ENCODE results near the gene RAMAC. TPM values are rescaled to one million over a fixed set of nuclear protein-coding genes. Genes with fewer than 3 reads are reported as not detected.
A peak's percentile ranks its signal among the peaks of the same experiment; 100 is the strongest.
"Not testable (repeated sequence)": the region's sequence is repeated elsewhere in the genome, so short reads cannot be mapped to it uniquely, and the experiment has no call there.

RAMAC gene
- total RNA-seq, 1 experiment from 2014 or later, result 43.3 TPM

DNA sequence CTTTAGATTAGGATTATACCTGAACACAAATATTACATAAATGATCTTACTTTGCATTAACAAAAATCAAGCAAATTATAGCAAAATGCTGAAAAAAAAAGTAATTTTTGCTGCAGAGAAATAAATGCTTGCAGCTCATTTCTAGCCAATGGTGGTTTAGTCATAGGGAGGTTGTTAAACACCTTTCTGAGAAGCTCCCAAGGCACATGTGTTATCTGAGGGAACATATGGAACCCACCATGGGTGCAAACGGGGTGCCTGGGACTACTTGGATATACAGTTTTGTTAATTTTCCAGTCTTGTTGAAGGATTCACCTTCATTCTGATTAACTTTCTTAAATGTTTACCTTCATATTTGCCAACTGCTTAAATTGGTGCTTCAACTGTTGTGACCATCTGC lies 8.9 kb upstream of the RAMAC start:
- no peaks in the 10 kb centered on the region for H3K27me3 ChIP-seq (replicated peaks)
- no peaks in the 10 kb centered on the region for H3K36me3 ChIP-seq
- no peaks in the 10 kb centered on the region for H3K4me1 ChIP-seq (replicated peaks)
- DNase-seq (ENCODE audit: low read depth in 1 of 2, low spot score in 2 of 2), result no peak
- H3K27ac ChIP-seq, result no peak overlapping the region
- H3K9me3 ChIP-seq (replicated peaks), result no peaks in the 10 kb centered on the region
- H3K4me3 ChIP-seq, result no peak overlapping the region

DNA sequence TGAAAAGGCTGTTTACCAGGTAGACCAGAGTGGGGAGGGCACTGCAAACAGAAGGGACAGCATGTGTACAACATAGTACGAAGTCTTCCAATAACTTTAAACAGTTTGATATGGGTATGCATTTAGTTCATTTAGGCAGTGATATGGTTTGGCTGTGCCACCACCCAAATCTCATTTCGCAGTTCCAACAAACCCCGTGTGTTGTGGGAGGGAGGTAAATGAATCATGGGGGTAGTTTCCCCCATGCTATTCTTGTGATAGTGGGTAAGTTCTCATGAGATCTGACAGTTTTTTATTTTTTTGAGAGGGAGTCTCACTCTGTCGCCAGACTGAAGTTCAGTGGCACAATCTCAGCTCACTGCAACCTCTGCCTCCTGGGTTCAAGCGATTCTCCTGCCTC lies 7.6 kb upstream of the RAMAC start:
- H3K27me3 ChIP-seq (replicated peaks), result no peaks in the 10 kb centered on the region
- H3K36me3 ChIP-seq, result no peaks in the 10 kb centered on the region
- H3K9me3 ChIP-seq (replicated peaks), result no peaks in the 10 kb centered on the region
- H3K27ac ChIP-seq, result no peak overlapping the region
- no peaks in the 10 kb centered on the region for H3K4me1 ChIP-seq (replicated peaks)
- DNase-seq (ENCODE audit: low read depth in 1 of 2, low spot score in 2 of 2), result no peak
- H3K4me3 ChIP-seq, result no peak overlapping the region

DNA sequence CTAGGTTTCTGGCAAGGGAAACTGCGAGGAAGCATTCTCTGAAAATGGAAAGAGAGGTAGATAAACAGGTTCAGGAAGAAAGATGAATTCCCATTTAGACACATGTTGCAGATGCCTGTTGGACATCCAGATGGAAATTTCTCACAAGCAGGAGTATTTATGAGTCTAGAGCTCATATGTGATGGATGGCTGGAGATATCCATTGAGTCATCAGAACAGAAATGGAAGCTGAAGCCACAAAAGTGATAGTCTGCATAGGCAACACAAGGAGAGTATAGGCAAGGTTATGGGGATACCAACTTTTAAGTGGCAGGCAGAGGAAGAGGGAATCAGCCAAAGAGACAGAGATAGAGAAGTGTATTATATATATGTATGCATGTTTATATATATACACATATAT lies 6.3 kb upstream of the RAMAC start:
- no peak for DNase-seq (ENCODE audit: low read depth in 1 of 2, low spot score in 2 of 2)
- H3K4me1 ChIP-seq (replicated peaks), result no peaks in the 10 kb centered on the region
- no peaks in the 10 kb centered on the region for H3K27me3 ChIP-seq (replicated peaks)
- H3K36me3 ChIP-seq, result no peaks in the 10 kb centered on the region
- H3K4me3 ChIP-seq, result no peak overlapping the region
- H3K27ac ChIP-seq, result no peak overlapping the region
- no peaks in the 10 kb centered on the region for H3K9me3 ChIP-seq (replicated peaks)

DNA sequence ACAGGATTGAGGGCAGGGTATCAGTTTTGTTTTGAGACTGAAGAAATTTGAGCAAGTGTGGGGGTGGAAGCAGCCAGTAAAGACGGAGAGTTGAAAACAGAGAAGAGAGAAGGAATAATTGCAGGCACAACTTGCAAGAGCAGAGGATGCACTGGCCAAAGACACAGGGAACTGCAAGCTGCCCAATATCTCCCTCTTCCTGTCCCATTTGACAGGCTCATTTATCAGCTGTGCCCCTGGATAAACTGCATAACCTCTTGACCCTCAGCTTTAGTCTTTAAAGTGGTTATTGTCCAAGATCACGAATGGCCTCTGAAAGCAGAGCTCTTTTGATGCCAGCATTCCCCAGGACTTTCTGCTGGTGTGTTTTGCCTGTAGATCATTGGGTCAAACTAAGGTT lies 5.0 kb upstream of the RAMAC start:
- peaks cover 7% of the 10 kb centered on the region for H3K4me1 ChIP-seq (replicated peaks)
- no peak overlapping the region for H3K27ac ChIP-seq
- H3K4me3 ChIP-seq, result no peak overlapping the region
- H3K9me3 ChIP-seq (replicated peaks), result no peaks in the 10 kb centered on the region
- no peak for DNase-seq (ENCODE audit: low read depth in 1 of 2, low spot score in 2 of 2)
- H3K27me3 ChIP-seq (replicated peaks), result no peaks in the 10 kb centered on the region
- no peaks in the 10 kb centered on the region for H3K36me3 ChIP-seq

DNA sequence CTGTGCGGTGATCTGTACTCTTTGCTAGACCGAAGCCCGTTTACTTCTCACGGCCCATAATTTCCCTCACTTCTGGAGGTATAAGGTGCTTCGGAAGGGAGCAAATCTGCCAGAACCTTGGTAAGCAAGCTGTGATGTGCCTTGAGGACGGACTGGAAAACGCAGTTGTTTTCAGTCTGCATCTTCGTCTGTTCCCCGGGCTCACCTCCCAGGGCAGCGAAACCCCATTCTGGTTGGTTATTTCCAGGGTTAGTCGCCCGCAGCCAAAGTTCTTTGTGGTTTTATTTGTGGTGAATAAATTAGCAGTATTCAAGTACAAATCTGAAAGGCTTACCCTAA lies 401 bp downstream of the RAMAC start:
- Histone ChIP-seq H3K36me3 (peaks cover 32% of the 10 kb centered on the region), H3K4me1 (replicated peaks) (peaks cover 12% of the 10 kb centered on the region), H3K27me3 (replicated peaks) (no peaks in the 10 kb centered on the region), H3K4me3 (peak overlapping the region; percentile 64), H3K27ac (peak overlapping the region; percentile 31), H3K9me3 (replicated peaks) (no peaks in the 10 kb centered on the region)
- no peak for DNase-seq (ENCODE audit: low read depth in 1 of 2, low spot score in 2 of 2)

DNA sequence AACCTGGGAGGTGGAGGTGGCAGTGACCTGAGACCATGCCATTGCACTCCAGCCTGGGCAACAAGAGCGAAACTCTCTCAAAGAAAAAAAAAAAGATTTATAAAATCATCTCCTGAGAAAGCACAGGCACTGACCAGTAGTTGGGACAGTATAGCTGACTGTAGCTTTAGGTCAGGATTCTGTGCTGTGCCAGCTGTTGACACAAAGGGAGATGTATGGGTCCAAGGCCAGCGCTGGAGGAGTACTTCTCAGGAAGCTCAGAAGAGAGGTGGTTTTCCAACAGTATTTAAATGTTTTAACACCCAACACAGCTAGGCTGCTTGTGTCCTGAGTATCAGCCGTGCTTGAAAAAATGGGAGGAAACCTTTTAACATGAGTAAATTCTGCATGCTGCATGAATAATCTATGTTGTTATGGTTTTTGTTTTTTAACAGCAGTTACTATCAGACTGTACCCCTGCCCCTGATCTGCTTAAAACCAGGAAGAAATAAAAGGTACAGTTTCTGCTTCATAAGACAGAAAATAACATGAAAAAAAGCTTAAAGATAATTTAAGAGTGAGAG lies 6.5 kb downstream of the RAMAC start:
- no peak for DNase-seq (ENCODE audit: low read depth in 1 of 2, low spot score in 2 of 2)
- Histone ChIP-seq H3K36me3 (peaks cover 29% of the 10 kb centered on the region), H3K9me3 (replicated peaks) (no peaks in the 10 kb centered on the region), H3K27me3 (replicated peaks) (no peaks in the 10 kb centered on the region), H3K4me1 (replicated peaks) (peaks cover 16% of the 10 kb centered on the region), H3K4me3 (no peak overlapping the region), H3K27ac (peak overlapping the region; percentile 31)

DNA sequence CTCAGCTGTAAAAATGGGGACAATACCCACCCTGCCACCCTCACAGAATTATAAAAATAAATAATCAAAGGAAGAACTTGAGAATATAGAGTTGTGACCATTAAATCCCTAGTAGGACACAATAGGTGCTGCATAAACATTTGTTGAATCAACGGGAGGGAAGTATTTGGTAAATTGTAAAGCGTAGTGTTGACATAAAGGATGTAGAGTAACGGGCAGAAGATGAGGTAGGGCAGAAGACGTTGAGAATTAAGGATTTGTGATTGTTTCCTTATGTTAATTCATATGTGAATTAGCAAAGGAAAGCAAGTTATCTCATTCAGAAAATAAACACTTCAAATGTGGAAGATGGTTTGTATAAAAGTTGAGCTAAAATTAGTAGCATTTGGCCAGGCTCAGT lies 7.1 kb downstream of the RAMAC start:
- H3K4me1 ChIP-seq (replicated peaks), result peaks cover 16% of the 10 kb centered on the region
- peak in 1 of 2 experiments; percentile 82 for DNase-seq (ENCODE audit: low read depth in 1 of 2, low spot score in 2 of 2)
- H3K9me3 ChIP-seq (replicated peaks), result no peaks in the 10 kb centered on the region
- no peaks in the 10 kb centered on the region for H3K27me3 ChIP-seq (replicated peaks)
- H3K36me3 ChIP-seq, result peaks cover 24% of the 10 kb centered on the region
- H3K27ac ChIP-seq, result no peak overlapping the region; the same call in 1 of the 2 replicates
- H3K4me3 ChIP-seq, result no peak overlapping the region

DNA sequence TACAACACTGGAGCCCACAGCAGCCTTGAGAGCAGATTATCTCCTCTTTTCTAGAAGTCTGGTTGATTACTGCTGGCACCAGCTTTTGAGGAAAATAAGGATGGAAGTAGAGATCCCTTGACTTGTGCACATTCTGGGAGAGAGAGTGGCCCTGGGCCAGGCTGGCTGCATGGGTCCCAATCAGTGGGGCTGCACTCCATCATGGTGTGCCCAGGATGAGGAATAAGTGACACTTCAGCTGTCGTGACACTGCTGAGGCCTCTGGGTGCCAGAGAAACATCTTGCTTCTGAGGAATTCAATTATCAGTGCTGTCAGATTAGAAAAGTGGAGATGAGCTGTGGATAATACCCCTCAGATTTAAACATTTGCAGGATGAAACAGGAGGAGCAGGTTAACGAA lies 9.1 kb downstream of the RAMAC start:
- H3K27me3 ChIP-seq (replicated peaks), result no peaks in the 10 kb centered on the region
- DNase-seq (ENCODE audit: low read depth in 1 of 2, low spot score in 2 of 2), result peak in 1 of 2 experiments; percentile 25
- H3K4me3 ChIP-seq, result no peak overlapping the region
- H3K9me3 ChIP-seq (replicated peaks), result no peaks in the 10 kb centered on the region
- peaks cover 26% of the 10 kb centered on the region for H3K4me1 ChIP-seq (replicated peaks)
- peaks cover 13% of the 10 kb centered on the region for H3K36me3 ChIP-seq
- H3K27ac ChIP-seq, result no peak overlapping the region

DNA sequence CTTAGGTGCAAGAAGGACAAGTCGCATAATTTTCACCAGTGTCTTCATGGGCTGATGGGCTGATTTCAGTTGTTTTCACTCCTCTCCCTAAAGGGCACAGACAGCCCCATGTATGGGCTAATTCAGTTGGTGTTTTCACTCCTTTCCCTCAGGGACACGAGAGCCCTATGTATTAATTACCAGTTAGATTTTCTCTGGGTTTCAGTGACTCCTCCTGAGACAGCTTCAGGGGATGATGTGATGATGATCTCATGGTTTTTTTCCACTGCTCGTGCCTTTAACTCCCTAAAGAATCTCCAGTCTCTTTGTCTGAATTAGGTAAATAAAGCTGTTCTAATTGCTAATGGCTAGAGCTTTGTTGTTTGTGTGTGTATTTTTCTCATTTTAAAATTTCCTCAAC lies 9.9 kb downstream of the RAMAC start:
- no peaks in the 10 kb centered on the region for H3K27me3 ChIP-seq (replicated peaks)
- peaks cover 7% of the 10 kb centered on the region for H3K36me3 ChIP-seq
- H3K9me3 ChIP-seq (replicated peaks), result no peaks in the 10 kb centered on the region
- no peak for DNase-seq (ENCODE audit: low read depth in 1 of 2, low spot score in 2 of 2)
- H3K27ac ChIP-seq, result no peak overlapping the region
- no peak overlapping the region for H3K4me3 ChIP-seq
- peaks cover 28% of the 10 kb centered on the region for H3K4me1 ChIP-seq (replicated peaks)

DNA sequence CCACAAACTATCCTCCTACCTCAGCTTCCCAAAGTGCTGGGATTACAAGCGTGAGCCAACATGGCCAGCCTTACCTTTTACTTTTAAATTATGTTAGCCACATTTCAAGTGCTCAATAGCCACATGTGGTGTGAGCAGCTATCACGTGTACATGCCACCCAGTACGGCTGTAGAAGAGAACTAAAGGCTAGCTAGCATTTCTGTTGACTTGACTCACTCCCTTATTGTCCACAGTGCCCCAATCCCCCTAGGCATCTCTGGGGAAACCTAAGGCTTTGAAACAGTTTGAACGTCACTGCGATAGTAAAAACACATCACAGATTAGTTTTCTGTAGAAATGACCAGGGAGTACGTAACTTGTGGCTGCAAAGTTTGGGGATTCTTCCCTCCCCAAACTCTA lies 13.4 kb downstream of the RAMAC start:
- no peaks in the 10 kb centered on the region for H3K9me3 ChIP-seq (replicated peaks)
- DNase-seq (ENCODE audit: low read depth in 1 of 2, low spot score in 2 of 2), result peak; percentile 31 to 51
- no peaks in the 10 kb centered on the region for H3K27me3 ChIP-seq (replicated peaks)
- H3K4me3 ChIP-seq, result no peak overlapping the region
- peaks cover 12% of the 10 kb centered on the region for H3K4me1 ChIP-seq (replicated peaks)
- H3K27ac ChIP-seq, result peak overlapping the region; percentile 1; the same call in 1 of the 2 replicates
- no peaks in the 10 kb centered on the region for H3K36me3 ChIP-seq

DNA sequence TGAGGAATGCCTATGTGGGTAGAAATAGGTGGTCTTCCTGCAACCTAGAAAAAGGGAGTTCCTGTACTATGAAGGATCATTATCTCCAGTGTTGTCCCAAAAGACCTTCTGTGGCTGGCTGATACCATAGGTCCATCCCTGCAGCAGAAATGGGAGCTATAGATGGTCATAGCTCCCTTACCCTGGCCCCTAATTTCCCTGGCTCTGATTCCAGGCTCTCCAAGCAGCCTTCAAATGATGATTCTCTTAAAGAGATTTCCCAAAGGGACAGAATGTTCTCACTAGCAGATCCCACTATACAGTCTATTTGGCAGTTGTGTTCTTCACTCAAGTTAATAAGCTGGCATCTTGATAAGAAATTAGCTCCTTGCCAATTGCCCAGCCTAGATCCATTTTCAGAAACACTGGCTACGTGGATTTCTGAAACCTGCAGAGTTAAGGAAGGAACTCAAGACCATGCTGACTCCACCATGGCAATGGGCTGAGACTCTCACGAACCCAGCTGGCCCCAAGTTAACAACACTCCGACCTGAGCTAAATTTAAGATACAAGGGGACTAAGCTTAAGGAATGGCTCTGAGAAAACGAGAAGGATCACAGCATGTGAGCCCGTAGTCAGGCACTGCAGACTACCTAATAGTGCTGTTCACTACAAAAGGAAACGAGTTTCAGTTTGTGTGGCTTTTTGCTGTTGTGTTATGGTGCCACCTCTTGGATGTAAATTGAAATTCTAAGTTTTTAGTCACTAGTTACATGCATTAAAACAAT lies 14.1 kb downstream of the RAMAC start:
- peaks cover 12% of the 10 kb centered on the region for H3K4me1 ChIP-seq (replicated peaks)
- peak overlapping the region; percentile 1; the same call in 1 of the 2 replicates for H3K27ac ChIP-seq
- H3K4me3 ChIP-seq, result peak overlapping the region; percentile 26
- peaks cover 6% of the 10 kb centered on the region; the same call in 1 of the 2 replicates for H3K36me3 ChIP-seq
- no peaks in the 10 kb centered on the region for H3K27me3 ChIP-seq (replicated peaks)
- peak; percentile 32 to 57 for DNase-seq (ENCODE audit: low read depth in 1 of 2, low spot score in 2 of 2)
- no peaks in the 10 kb centered on the region for H3K9me3 ChIP-seq (replicated peaks)

DNA sequence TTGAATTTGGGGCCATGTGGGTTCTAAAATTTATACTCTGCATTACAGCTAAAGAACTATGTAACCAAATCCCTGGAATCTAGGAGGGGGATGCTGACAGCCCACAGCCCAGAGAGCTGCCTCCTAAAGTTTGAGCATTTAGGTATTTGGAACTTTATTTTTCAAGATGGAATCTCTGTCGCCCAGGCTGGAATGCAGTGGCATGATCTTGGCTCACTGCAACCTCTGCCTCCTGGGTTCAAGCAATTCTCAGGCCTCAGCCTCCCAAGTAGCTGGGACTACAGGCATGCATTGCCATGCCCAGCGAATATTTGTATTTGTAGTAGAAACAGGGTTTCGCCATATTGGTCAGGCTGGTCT lies 14.6 kb downstream of the RAMAC start:
- H3K27me3 ChIP-seq (replicated peaks); H3K9me3 ChIP-seq (replicated peaks); H3K27ac ChIP-seq; H3K4me3 ChIP-seq; DNase-seq (ENCODE audit: low read depth in 1 of 2, low spot score in 2 of 2): not testable (repeated sequence)
- Histone ChIP-seq H3K36me3 (peaks cover 11% of the 10 kb centered on the region), H3K4me1 (replicated peaks) (peaks cover 12% of the 10 kb centered on the region)

DNA sequence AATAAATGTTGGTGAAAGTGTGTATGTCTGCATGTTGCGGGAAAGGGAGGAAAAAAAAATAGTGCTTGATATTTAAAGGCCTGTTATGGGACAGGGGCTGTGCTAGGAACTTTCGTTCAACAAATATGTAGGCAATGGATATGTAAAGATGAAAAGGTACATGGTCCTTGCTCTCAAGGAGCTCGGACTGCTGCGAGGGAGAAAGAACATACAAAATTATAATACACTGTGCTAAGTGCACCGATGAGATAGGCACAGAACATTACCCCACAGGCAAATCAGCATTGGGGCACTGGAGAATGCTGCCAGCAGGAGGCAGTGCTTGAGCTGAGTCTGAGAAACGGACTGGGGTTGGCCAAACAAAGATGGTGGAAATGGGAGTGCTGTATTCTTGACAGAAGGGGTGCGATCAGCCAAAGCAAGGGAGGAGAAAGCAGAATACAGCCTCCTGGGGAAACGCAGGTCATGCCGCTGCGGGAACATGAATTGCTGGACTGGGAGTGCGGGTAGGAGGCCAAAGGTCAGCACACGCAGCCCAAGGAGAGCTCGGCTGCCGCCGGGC lies 24.8 kb downstream of the RAMAC start:
- Histone ChIP-seq H3K4me3 (peak overlapping the region; percentile 90), H3K9me3 (replicated peaks) (0 out of 2 replicates have a peak, but pooled peaks cover 3% of the 10 kb centered on the region), H3K4me1 (replicated peaks) (peaks cover 13% of the 10 kb centered on the region), H3K27ac (peak overlapping the region; percentile 24), H3K27me3 (replicated peaks) (no peaks in the 10 kb centered on the region), H3K36me3 (peaks cover 40% of the 10 kb centered on the region)
- peak; percentile 68 to 69 for DNase-seq (ENCODE audit: low read depth in 1 of 2, low spot score in 2 of 2)

DNA sequence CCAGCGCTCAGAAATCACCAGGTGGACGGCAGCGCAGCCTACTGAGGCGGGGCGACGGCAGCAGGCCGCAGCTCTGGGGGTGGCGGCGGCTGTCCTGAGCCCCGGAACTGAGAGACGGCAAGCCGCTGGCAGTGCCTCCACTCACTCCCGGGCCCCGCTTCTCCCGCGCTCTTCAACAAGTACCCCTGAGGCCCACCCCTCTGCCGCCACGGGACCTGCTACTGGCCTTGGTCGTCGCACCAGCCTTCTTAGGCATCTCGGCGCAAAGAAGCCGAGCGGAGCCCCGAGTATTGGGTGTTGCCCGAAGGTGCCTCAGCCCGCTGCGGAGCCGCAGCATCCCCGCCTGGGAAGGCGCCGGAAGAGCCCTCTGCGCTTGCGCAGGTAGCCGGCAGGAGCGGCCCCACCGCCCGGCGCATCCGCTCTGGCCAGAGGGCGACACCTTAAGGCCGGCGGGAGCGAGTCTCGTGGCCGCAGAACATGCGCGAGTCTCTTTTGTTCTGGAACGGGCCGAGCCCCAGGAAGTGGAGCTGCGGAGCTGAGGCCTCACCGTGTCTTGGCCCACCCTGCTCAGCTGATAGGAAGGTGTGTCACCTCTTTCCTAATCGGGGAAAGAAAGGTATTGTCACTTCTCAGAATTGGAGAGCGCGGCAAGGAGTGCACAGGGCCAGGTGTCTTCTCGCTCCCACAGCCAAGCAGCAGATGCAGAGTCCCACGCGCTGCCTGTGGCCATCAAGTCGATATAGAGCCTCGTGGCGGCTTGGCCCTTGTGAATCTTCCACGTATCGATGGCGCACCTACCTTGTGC lies 25.5 kb downstream of the RAMAC start, which contains the start of gene C15orf40:
Gene C15orf40, minus strand, starts transcription at position 369 of the 805 bp plus-strand sequence. Its CDS starts 32 bp downstream, at position 337.
- Histone ChIP-seq H3K9me3 (replicated peaks) (0 out of 2 replicates have a peak, but pooled peaks cover 3% of the 10 kb centered on the region), H3K4me3 (peak within 1 kb of the TSS; percentile 90), H3K27ac (peak within 1 kb of the TSS; percentile 24), H3K36me3 (peaks cover 39% of the 10 kb centered on the region), H3K4me1 (replicated peaks) (peaks cover 13% of the 10 kb centered on the region), H3K27me3 (replicated peaks) (no peaks in the 10 kb centered on the region)
- peak; percentile 90 to 91 for DNase-seq (ENCODE audit: low read depth in 1 of 2, low spot score in 2 of 2)
